ENCODE data around the gene ZNF445. TPM values are rescaled to one million over a fixed set of nuclear protein-coding genes. Genes with fewer than 3 reads are reported as not detected.
"Not testable (repeated sequence)": the region's sequence is repeated elsewhere in the genome, so short reads cannot be mapped to it uniquely, and the experiment has no call there.

Gene ZNF445
- total RNA-seq, 4 donors from 2014 or later, result 5.7 to 19.8 (median 7.8) TPM

GRCh38 chr3:44467241-44467640 lies 10.2 kb downstream of the ZNF445 start:
- H3K4me3 ChIP-seq, result no peak overlapping the region
- no peaks in the 10 kb centered on the region for H3K9me3 ChIP-seq
- H3K36me3 ChIP-seq, result peaks cover 32% of the 10 kb centered on the region
- 41% methylated on average over 1 of the region's 1 CpG for WGBS
- DNase-seq (ENCODE audit: low spot score in 2 of 2), result no peak
- no peak overlapping the region for H3K27ac ChIP-seq
- peaks cover 3% of the 10 kb centered on the region for H3K4me1 ChIP-seq
- TF ChIP-seq EP300 (IDR thresholded peaks at IDR 0.05) (no peak), CTCF (IDR thresholded peaks at IDR 0.05) (no peak), POLR2A (IDR thresholded peaks at IDR 0.05) (no peak), POLR2AphosphoS5 (IDR thresholded peaks at IDR 0.05) (no peak)
- no peaks in the 10 kb centered on the region for H3K27me3 ChIP-seq

- H3K4me3 ChIP-seq; DNase-seq (ENCODE audit: low spot score in 2 of 2); H3K27ac ChIP-seq; H3K9me3 ChIP-seq; H3K4me1 ChIP-seq; H3K27me3 ChIP-seq: not testable (repeated sequence)
- 96% methylated on average over 7 of the region's 7 CpGs for WGBS
- peaks cover 49% of the 10 kb centered on the region for H3K36me3 ChIP-seq
Measured at GRCh38 chr3:44464920-44465319, 12.6 kb downstream of the ZNF445 start.

GRCh38 chr3:44464509-44464908 lies 13.0 kb downstream of the ZNF445 start:
- Histone ChIP-seq H3K4me1 (peaks cover 3% of the 10 kb centered on the region), H3K27ac (no peak overlapping the region), H3K27me3 (no peaks in the 10 kb centered on the region), H3K9me3 (no peaks in the 10 kb centered on the region), H3K4me3 (no peak overlapping the region), H3K36me3 (peaks cover 45% of the 10 kb centered on the region)
- no peak for DNase-seq (ENCODE audit: low spot score in 2 of 2)
- no peak for TF ChIP-seq POLR2A (IDR thresholded peaks at IDR 0.05)
- no peak for TF ChIP-seq EP300 (IDR thresholded peaks at IDR 0.05)
- TF ChIP-seq CTCF (IDR thresholded peaks at IDR 0.05), result no peak
- no peak for TF ChIP-seq POLR2AphosphoS5 (IDR thresholded peaks at IDR 0.05)
- WGBS, result 95% methylated on average over 7 of the region's 7 CpGs

DNA sequence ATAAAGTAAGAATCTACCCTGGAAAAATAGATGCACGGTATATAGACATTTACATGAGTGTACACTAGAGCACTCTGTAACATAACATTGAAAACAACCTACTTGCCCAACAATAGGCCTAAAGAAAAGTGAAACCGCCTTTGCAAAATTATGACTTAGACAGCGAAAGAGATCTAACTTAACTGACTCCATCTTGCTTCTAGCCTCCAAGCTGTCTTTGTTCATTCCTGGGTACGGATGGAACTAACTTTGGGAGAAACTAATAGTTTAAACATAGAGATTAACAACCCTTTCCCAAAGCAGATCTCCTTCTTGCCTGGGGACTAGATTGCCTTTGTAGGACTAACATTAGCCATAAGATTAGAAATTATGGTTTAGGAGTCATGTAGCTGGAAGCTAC lies 17.4 kb downstream of the ZNF445 start:
- peaks cover 80% of the 10 kb centered on the region for H3K36me3 ChIP-seq
- not testable (repeated sequence) for H3K4me3 ChIP-seq; DNase-seq (ENCODE audit: low spot score in 2 of 2); H3K27ac ChIP-seq; H3K4me1 ChIP-seq; H3K9me3 ChIP-seq; H3K27me3 ChIP-seq
- 96% methylated on average over 4 of the region's 4 CpGs for WGBS

DNA sequence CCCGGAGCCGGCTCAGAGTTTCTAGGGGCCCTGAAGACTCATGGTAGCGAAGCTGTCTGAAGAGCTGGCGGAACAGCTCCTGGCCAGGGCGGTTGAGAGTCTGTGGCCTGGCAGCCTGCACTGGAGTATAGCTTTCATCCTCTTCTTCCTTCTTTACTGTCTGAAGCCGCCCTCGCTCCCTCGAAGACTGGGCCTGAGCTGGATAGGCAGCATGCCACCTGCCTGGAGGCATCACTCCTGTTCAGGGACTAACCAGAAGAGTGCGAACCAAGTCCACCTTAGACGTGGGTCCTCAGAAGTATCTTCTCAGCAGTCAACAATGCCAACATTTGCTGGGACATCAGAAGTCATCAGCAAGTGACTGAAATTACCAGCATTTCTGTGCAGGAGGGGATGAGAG lies 22.2 kb downstream of the ZNF445 start:
- no peaks in the 10 kb centered on the region for H3K27me3 ChIP-seq
- peaks cover 80% of the 10 kb centered on the region for H3K36me3 ChIP-seq
- no peak for DNase-seq (ENCODE audit: low spot score in 2 of 2)
- no peak overlapping the region for H3K27ac ChIP-seq
- no peak overlapping the region for H3K4me3 ChIP-seq
- no peaks in the 10 kb centered on the region for H3K9me3 ChIP-seq
- 79% methylated on average over 2 of the region's 10 CpGs for WGBS
- no peaks in the 10 kb centered on the region for H3K4me1 ChIP-seq
- no peak for TF ChIP-seq CTCF (IDR thresholded peaks at IDR 0.05)
- TF ChIP-seq EP300 (IDR thresholded peaks at IDR 0.05), result no peak
- no peak for TF ChIP-seq POLR2A (IDR thresholded peaks at IDR 0.05)
- no peak for TF ChIP-seq POLR2AphosphoS5 (IDR thresholded peaks at IDR 0.05)

- no peak for DNase-seq (ENCODE audit: low spot score in 2 of 2)
- TF ChIP-seq CTCF (IDR thresholded peaks at IDR 0.05) (no peak), POLR2A (IDR thresholded peaks at IDR 0.05) (no peak), EP300 (IDR thresholded peaks at IDR 0.05) (no peak), POLR2AphosphoS5 (IDR thresholded peaks at IDR 0.05) (no peak)
- Histone ChIP-seq H3K9me3 (no peaks in the 10 kb centered on the region), H3K27ac (no peak overlapping the region), H3K27me3 (no peaks in the 10 kb centered on the region), H3K4me3 (no peak overlapping the region), H3K36me3 (peaks cover 89% of the 10 kb centered on the region), H3K4me1 (no peaks in the 10 kb centered on the region)
- 67% methylated on average over 3 of the region's 4 CpGs for WGBS
Measured at GRCh38 chr3:44454258-44454657, 23.2 kb downstream of the ZNF445 start.
